ENCODE measurements around the gene TWNK. TPM values are rescaled to one million over a fixed set of nuclear protein-coding genes. Genes with fewer than 3 reads are reported as not detected.

TWNK gene
- total RNA-seq, 2 donors from 2014 or later, result 11.2 to 15.1 TPM

DNA sequence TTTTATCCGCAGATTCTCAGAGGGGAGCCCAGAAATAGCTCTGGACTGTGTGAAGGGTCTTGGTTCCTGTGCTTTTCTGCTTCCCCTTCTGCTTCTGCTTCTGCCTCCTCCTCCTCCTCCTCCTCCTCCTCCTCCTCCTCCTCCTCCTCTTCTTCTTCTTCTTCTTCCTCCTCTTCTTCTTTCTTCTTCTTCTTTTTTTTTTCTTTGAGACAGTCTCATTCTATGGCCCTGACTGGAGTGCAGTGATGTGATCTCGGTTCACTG is 32.0 kb downstream of the TWNK start:
- no peak overlapping the region for H3K27ac ChIP-seq (ENCODE audit: low read depth, low read length)
- no peaks in the 10 kb centered on the region for H3K9me3 ChIP-seq (ENCODE audit: control insufficient read depth, low read length)
- TF ChIP-seq, protein P1, sequence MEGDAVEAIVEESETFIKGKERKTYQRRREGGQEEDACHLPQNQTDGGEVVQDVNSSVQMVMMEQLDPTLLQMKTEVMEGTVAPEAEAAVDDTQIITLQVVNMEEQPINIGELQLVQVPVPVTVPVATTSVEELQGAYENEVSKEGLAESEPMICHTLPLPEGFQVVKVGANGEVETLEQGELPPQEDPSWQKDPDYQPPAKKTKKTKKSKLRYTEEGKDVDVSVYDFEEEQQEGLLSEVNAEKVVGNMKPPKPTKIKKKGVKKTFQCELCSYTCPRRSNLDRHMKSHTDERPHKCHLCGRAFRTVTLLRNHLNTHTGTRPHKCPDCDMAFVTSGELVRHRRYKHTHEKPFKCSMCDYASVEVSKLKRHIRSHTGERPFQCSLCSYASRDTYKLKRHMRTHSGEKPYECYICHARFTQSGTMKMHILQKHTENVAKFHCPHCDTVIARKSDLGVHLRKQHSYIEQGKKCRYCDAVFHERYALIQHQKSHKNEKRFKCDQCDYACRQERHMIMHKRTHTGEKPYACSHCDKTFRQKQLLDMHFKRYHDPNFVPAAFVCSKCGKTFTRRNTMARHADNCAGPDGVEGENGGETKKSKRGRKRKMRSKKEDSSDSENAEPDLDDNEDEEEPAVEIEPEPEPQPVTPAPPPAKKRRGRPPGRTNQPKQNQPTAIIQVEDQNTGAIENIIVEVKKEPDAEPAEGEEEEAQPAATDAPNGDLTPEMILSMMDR (conservative IDR thresholded peaks at IDR 0.05), result no peak
- no peak overlapping the region for H3K9ac ChIP-seq (ENCODE audit: extremely low read depth, low read length, poor library complexity, severe bottlenecking)
- H3K36me3 ChIP-seq (ENCODE audit: control insufficient read depth, insufficient read depth, low read length), result no peaks in the 10 kb centered on the region
- no peak for DNase-seq
- H3K27me3 Mint-ChIP-seq (ENCODE audit: insufficient read depth), result peaks cover 68% of the 10 kb centered on the region
- no peaks in the 10 kb centered on the region for H3K36me3 Mint-ChIP-seq (ENCODE audit: low read depth)
- 47 to 100% methylated on average over 1 to 2 of the region's 2 CpGs for WGBS, 2 experiments (ENCODE audit: insufficient coverage in 1 of 2, insufficient read length in 1 of 2)
- peaks cover 63% of the 10 kb centered on the region for H3K27me3 ChIP-seq (ENCODE audit: control insufficient read depth, insufficient read depth, low read length, poor library complexity, severe bottlenecking)
- H3K9me3 Mint-ChIP-seq, result no peaks in the 10 kb centered on the region
- H3K4me1 ChIP-seq (ENCODE audit: control insufficient read depth, insufficient read depth, low read length), result no peaks in the 10 kb centered on the region
- peaks cover 4% of the 10 kb centered on the region for H3K4me1 Mint-ChIP-seq
- H3K4me3 ChIP-seq (ENCODE audit: low read length), result no peak overlapping the region
- H3K4me3 Mint-ChIP-seq, result no peak overlapping the region
- no peak overlapping the region for H3K27ac Mint-ChIP-seq

DNA sequence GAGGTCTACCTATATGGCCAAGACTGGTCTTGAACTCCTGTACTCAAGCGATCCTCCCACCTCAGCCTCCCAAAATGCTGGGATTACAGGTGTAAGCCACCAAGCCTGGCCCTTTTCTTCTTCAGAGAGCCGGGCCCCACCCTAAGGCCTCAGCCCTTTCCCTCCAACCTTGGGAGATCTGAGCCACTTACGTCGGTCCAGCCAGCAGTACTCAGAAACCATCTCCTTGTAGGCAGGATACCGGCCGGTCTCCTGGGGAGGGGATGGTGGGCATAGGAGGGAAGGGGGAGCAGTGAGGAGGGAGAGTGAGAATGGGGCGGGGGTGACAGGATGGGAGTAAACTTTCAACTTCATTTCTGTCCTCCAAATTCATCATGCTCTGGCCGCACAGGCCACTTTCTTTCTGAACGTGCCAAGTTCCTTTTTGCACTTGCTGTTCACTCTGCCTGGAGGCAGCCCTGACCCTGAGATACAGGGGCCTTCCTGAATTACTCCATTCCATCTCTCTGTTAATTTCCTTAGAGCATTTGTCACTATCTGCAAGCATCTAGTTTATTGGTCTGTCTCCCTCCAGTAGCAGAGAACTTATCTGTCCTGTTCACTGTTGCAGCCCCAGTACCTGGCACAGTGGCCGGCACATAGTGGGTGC is 33.2 kb downstream of the TWNK start:
- H3K27me3 Mint-ChIP-seq (ENCODE audit: insufficient read depth), result peaks cover 57% of the 10 kb centered on the region
- no peak for DNase-seq
- H3K36me3 ChIP-seq (ENCODE audit: control insufficient read depth, insufficient read depth, low read length), result no peaks in the 10 kb centered on the region
- TF ChIP-seq, protein P1 (conservative IDR thresholded peaks at IDR 0.05), result no peak
- no peaks in the 10 kb centered on the region for H3K9me3 ChIP-seq (ENCODE audit: control insufficient read depth, low read length)
- no peaks in the 10 kb centered on the region for H3K9me3 Mint-ChIP-seq
- no peak overlapping the region for H3K4me3 ChIP-seq (ENCODE audit: low read length)
- H3K4me3 Mint-ChIP-seq, result no peak overlapping the region
- peaks cover 55% of the 10 kb centered on the region for H3K27me3 ChIP-seq (ENCODE audit: control insufficient read depth, insufficient read depth, low read length, poor library complexity, severe bottlenecking)
- no peak overlapping the region for H3K27ac ChIP-seq (ENCODE audit: low read depth, low read length)
- H3K36me3 Mint-ChIP-seq (ENCODE audit: low read depth), result no peaks in the 10 kb centered on the region
- H3K27ac Mint-ChIP-seq, result no peak overlapping the region
- H3K4me1 Mint-ChIP-seq, result peaks cover 4% of the 10 kb centered on the region
- 79 to 86% methylated on average over 2 to 10 of the region's 10 CpGs for WGBS, 2 experiments (ENCODE audit: insufficient coverage in 1 of 2, insufficient read length in 1 of 2)
- no peak overlapping the region for H3K9ac ChIP-seq (ENCODE audit: extremely low read depth, low read length, poor library complexity, severe bottlenecking)
- H3K4me1 ChIP-seq (ENCODE audit: control insufficient read depth, insufficient read depth, low read length), result no peaks in the 10 kb centered on the region

DNA sequence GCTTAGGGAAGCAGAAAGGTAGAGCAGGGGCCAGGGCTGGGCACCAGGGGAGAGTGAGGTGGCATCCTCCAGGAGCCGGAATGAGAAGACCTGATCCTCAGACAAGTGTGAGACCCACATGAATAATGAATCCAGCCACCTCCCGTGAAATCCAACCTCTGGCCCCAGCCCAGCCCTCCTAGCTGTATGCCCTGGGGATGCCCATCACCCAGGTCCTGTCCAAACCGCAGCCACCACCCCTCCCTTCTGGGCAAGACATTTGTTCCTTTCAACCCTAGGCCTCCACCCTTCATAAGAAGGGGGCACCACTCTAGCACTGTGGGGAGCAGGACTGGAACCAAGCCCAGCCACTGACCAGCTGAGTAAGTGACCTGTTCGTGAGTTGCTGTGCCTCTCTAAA is 33.9 kb downstream of the TWNK start:
- H3K9me3 Mint-ChIP-seq, result no peaks in the 10 kb centered on the region
- H3K9ac ChIP-seq (ENCODE audit: extremely low read depth, low read length, poor library complexity, severe bottlenecking), result no peak overlapping the region
- H3K27ac Mint-ChIP-seq, result no peak overlapping the region
- H3K27ac ChIP-seq (ENCODE audit: low read depth, low read length), result no peak overlapping the region
- DNase-seq, result no peak
- peaks cover 51% of the 10 kb centered on the region for H3K27me3 ChIP-seq (ENCODE audit: control insufficient read depth, insufficient read depth, low read length, poor library complexity, severe bottlenecking)
- H3K4me3 Mint-ChIP-seq, result no peak overlapping the region
- no peaks in the 10 kb centered on the region for H3K9me3 ChIP-seq (ENCODE audit: control insufficient read depth, low read length)
- peaks cover 52% of the 10 kb centered on the region for H3K27me3 Mint-ChIP-seq (ENCODE audit: insufficient read depth)
- H3K4me1 Mint-ChIP-seq, result peaks cover 4% of the 10 kb centered on the region
- TF ChIP-seq, protein P1 (conservative IDR thresholded peaks at IDR 0.05), result no peak
- no peak overlapping the region for H3K4me3 ChIP-seq (ENCODE audit: low read length)
- no peaks in the 10 kb centered on the region for H3K36me3 ChIP-seq (ENCODE audit: control insufficient read depth, insufficient read depth, low read length)
- H3K4me1 ChIP-seq (ENCODE audit: control insufficient read depth, insufficient read depth, low read length), result no peaks in the 10 kb centered on the region
- WGBS, 2 experiments (ENCODE audit: insufficient coverage in 1 of 2, insufficient read length in 1 of 2), result 95 to 97% methylated on average over 3 to 4 of the region's 4 CpGs
- H3K36me3 Mint-ChIP-seq (ENCODE audit: low read depth), result no peaks in the 10 kb centered on the region

Data from endodermal cell (in vitro differentiated cells).